ENCODE measurements around the gene NPM3.
A peak's percentile ranks its signal among the peaks of the same experiment; 100 is the strongest.
"Not testable (repeated sequence)": the region's sequence is repeated elsewhere in the genome, so short reads cannot be mapped to it uniquely, and the experiment has no call there.

Gene NPM3

GRCh38 chr10:101807158-101807557 is 23.9 kb upstream of the NPM3 start:
- peak in 2 of 56 donors; percentile 15 to 20 for DNase-seq

DNA sequence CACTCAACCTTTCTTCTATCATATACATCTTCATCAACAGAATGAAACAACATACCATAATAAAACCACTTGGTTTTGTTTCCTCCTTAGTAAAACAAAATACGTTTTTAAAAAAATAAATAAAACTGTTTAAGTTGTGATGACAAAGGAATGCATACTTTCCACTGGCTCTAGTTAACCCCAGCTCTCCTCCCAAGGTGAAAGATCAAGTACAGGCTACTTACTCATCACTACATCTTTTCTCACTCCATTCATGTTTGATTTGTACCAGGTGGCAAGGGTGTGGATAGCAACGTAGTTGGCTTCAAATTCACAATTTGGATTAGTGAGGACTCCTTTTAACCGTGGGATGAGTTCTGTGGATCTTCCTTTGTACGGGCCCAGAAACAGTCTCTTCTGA is 20.3 kb upstream of the NPM3 start:
- DNase-seq = no peak

- DNase-seq = no peak
Measured at GRCh38 chr10:101797403-101798059, 14.3 kb upstream of the NPM3 start.

- DNase-seq = no peak
Measured at GRCh38 chr10:101793526-101793925, 10.3 kb upstream of the NPM3 start.

- no peak for DNase-seq
Measured at GRCh38 chr10:101789686-101790085, 6.4 kb upstream of the NPM3 start.

GRCh38 chr10:101789231-101789630 is 6.0 kb upstream of the NPM3 start:
- not testable (repeated sequence) for DNase-seq

DNA sequence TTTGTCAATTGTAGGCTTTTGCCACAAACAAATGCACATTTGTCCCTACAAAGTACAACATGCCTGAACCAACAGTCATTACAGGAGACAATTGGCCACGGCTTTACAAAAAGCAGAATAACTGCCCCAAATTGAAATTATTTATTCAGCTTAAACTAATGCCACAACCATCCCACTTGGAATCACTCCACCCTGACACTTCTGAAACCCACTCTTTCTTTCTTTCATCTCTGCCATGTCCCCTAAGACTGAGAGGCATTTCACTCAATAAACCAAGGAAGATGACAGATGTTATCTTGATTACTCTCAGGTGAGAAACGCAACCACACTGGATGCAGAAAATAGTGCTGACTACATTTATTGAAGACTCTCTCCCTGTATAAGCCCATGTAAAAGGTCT is 2.6 kb upstream of the NPM3 start:
- DNase-seq = no peak

DNA sequence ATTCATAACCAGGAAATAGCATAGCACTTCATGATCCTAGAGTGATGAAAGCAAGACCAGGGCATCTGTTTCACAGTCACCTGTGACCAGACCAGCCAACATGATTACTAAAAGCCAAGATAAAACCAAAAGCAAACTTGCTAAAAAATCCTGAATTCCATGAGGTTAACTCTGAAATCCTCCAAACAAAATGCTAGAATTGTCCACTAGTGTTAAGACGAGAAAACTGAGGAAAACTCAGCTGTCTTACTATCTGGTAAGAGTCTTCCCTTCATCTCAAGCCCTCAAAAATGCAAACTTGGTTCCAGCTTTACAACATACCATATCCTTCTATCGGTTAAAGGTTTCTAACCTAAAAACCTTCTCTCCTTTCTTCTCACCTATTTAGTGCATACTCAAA is 1.3 kb upstream of the NPM3 start:
- no peak for DNase-seq

DNA sequence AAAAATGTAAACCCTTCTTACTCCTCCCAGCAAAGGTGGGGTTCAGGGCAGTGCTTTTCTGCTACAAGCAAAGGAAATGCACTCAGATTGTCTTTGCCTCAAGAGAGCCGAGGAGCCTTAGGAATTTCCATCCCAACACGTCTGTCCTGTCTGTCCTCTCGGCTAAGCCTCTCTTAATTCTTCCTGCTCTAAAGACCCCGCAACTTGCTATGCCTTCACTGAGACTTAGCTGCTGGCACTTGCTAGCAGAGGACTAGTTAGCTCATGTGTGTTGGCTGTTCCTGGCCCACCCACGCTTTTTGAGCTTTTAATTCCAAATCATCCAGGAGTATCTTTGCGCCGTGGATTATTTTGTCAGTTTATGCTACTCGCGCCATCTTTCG is 481 bp upstream of the NPM3 start:
- DNase-seq = no peak

GRCh38 chr10:101781984-101782810 is 1.0 kb downstream of the NPM3 start:
- no peak for DNase-seq

DNA sequence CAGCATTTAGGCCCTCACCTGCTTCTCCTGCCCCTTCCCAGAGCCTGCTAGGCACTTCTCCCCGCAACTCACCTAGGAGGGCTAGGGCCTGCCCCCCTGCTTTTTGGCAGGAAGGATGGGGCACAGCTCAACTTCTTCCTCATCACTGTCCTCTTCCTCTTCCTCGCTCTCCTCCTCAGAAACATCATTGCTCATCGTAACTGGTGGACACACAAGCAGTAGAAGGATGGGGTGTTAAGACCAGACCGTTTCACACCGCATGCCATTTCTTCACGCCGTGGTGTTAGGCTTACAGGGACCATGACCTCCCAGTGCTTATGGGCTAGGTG is 1.6 kb downstream of the NPM3 start:
- DNase-seq = no peak

- DNase-seq = peak in 42 of 56 donors; percentile 8 to 73 (median 30)
Measured at GRCh38 chr10:101780818-101781654, 2.2 kb downstream of the NPM3 start.

DNA sequence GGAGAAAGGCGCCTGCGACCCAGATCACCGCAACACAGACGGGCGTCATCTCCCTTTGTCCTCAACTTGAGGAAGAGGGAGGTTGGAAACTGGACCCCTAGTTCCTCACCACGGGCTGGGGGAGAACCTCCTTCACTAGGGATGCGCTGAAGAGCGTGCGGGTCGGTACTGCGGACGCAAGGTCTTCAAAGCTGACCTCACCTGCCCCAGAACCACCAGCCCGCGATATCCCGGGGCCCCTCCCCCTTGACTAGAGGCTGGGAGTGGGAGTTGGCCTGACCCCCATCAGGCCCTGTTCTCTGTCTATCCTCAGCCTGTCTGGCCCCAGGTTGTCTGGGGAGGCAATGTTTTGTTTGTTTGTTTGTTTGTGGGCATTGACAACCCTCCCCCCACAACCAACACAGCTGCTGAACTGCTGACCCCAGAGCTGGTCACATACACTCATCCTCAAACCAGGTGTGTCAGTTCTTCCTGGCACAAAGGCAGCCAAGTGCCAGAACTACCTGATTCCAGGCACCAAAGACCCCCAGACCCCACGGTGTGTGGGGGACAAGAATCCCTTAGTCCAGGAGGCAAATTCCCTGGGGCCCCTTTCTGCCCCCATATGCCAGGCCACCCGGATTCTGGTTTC is 2.9 kb downstream of the NPM3 start:
- no peak for DNase-seq

DNA sequence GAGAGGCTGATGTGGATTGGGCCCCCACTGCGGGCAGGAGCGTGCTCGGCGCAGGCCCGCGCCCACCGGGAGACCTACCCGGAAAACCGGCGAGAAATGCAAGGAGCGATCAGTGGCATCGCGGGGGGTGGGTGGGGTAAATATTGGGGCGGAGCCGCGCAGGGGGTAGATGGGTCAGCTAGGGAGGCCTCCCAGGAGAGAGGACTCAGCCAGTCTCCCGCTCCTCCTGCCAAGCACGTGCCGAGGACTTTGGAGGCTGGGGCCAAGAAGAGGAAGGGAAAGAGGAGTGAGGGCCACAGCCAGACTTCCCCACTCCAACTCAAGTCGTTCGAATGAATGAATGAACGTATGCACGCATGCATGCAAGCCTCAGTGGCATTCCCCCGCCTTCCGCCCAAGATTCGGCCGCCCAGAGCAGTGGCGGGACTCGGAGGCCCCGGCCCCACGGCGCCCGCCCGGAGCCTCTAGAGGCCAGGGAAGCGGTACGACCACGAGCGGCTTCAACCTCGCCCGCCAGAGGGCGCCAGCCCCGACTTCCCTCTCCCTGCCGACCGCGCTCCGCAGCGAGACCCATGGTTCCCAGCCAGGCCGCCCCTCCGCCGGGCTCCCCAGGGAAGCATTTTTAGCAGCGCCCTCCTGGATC is 3.6 kb downstream of the NPM3 start:
- peak in 46 of 56 donors; percentile 8 to 84 (median 41) for DNase-seq

DNA sequence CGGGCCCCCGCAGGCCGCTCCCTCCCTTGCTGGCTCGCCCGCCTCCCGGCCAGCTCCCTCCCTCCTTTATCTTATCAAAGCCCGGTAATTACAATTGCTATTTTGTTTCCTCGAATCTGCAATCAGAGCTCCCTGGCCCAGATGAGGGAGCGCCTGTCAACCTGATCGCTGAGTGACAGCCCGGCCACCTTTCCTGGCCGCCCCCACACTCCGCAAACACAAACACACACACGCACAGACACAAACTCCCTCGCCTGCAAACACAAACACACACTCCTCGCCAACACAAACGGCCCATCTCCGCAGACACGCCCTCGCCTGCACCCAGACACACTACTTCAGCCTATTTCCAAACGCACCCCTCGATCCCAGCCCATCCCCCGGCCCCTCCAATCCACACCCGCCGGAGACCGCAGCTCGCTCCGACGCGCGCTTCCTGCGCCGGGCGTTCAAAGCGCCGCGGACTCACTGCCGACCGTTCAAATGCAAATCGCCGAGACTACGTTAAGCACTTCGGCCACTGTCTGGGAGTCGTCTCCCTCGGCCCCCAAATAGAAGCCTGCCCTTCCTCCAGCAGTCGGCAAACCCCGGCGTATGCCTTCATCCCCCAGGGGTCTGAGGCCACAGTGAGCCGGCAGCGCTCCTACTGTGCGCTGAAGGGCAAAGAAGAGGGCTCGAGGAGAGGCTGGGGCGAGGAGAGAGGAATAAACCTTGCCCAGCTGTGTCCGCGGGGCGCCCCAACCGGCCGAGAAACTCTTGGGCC is 4.3 kb downstream of the NPM3 start:
- DNase-seq = no peak

- DNase-seq = no peak
Measured at GRCh38 chr10:101778151-101778780, 5.0 kb downstream of the NPM3 start.

DNA sequence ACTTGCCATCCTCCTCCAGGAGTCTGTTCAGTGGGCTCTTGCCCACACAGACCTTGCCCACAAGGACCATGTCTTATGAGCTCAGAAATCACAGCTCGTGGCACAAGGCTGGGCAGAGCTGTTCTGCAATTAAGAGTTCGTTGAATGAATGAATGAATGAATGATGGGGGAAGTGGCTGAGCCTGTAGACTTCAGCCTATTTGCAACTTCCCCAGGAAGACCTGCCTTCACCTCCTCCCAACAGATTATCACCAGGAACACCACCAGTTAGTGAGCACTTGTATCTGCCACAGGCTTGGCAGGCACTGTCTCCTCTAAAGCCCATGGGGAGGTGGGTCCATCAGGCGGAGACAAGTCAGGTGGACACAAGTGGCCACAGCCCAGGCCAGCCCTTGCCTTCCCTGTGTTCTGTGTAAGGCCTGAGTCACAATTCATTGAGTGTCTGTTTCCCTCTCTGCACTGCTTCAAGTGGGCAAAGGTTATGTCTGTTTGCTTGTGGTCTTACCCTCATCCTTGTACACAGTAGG is 5.6 kb downstream of the NPM3 start:
- DNase-seq = no peak

GRCh38 chr10:101776161-101776817 is 7.0 kb downstream of the NPM3 start:
- no peak for DNase-seq
